Left ventricle myocardium superior (tissue), 1 donor: ENCODE data around the gene ZNF132. TPM values are rescaled to one million over a fixed set of nuclear protein-coding genes. Genes with fewer than 3 reads are reported as not detected.
"Not testable (repeated sequence)": the region's sequence is repeated elsewhere in the genome, so short reads cannot be mapped to it uniquely, and the experiment has no call there.

ENCODE experiments used
- ATAC-seq: fragments of 200-7000 bp; cut with Tn5 transposase; one replicate; pipeline ENCODE4 v1.9.1; 2020; ENCODE audit warnings: mild to moderate bottlenecking, moderate library complexity
- DNase-seq: peaks from one replicate; pipeline ENCODE4 v3.0.0-alpha.2; 2020
- intact Hi-C: fragments of 100-400 bp; cut with micrococcal nuclease; formaldehyde crosslinking; loops from one replicate; pipeline ENCODE4 v1.11.0; 2022
- long read RNA-seq: library from polyadenylated mRNA; unstranded; transcript quantifications from one replicate; pipeline ENCODE4 v2.0.0, GENCODE V29; 2021
- total RNA-seq: library from RNA; stranded (reverse); fragmentation: NEBNext Ultra II Directional; extraction: Animal tissue kit (Norgen Biotek cat#: 25700); gene quantifications from one replicate; pipeline ENCODE4 v1.2.1, GENCODE V29; 2021
- donor health status: DM: no; HTN: yes; CAD: no; lungs with severe emphysema.

ZNF132 gene
- total RNA-seq = 5.6 TPM
- long read RNA-seq, partial matches to known transcripts = 0 of 1 reads
- long read RNA-seq, other reads (novel, unspliced or antisense) = 0 of 1 reads

DNA sequence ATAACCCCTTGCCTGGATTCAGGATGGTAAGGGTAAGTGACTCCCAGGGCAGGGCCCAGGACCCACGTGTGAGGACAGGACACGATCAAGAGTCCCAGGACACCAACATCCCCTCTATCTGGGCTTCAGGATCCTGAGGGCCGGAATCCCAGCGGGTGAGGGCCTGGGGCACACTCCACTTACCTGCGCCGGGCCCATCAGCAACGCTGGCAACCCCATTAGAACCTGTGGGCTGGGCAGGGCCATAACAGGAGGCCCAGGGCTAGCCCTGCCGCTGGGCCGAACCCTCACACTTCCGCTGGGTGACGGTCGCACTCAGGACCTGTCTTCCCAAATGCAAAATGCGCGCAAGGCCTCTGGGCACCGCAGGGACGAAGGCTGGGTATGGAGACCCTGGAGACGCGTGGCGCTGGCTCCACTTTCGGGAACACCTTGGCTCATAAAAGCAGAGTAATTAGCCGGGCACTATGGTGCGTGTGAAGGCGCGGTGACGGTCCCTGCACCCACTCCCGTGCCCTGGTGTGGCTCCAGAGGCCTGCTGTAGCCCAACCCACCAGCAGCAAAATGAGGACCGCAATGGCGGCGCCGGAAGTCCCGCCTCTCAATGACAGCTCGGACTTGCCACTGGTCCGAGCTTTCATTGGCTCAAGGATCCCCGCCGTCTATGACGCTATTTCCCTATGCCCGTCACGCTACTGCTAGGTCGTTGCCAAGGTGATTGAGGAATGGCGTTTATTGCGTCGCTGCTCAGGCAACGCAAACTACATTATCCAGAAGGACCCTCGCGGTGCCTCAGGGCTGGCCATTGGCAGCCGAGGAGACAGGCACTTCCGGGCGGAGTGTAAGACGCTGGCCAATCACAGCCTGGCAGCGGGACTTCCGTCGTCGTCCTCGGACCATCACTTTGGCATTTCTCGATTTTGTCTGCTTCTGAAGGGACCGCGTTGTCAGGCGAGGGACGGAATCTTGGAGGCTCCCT, at the start of gene ZNF132:
ZNF132 (minus strand) TSS at position 578 of the 979 bp plus-strand sequence; CDS start at position 246, 332 bp downstream.
- DNase-seq (peak; percentile 96), ATAC-seq (peak; percentile 97)
- intact Hi-C loops = no loop called here

GRCh38 chr19:58484349-58484748, 44.4 kb upstream of the ZNF132 start:
- DNase-seq, ATAC-seq, intact Hi-C loops: not testable (repeated sequence)

DNA sequence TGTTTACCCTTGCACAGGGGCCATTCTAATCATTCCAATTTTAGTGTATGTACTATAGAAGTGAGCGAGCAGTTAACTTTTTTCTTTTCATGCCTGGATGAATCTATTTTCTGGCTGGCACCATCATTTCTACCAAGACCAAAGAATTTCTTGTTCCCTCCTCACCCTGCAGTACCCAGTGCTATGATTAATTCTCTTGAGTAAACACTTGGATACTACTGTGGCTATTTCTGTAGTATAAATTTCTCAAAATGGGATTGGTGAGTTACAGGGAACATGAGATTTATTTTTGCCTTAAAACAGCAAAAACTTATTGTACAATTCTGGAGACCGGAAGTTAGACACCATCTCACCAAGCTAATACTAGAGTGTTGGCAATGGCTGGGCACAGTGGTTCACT, 43.8 kb upstream of the ZNF132 start:
- no peak for ATAC-seq
- DNase-seq = no peak
- intact Hi-C loops = no loop called here

GRCh38 chr19:58482372-58482771, 42.4 kb upstream of the ZNF132 start:
- intact Hi-C loops = no loop called here
- ATAC-seq (no peak), DNase-seq (no peak)

DNA sequence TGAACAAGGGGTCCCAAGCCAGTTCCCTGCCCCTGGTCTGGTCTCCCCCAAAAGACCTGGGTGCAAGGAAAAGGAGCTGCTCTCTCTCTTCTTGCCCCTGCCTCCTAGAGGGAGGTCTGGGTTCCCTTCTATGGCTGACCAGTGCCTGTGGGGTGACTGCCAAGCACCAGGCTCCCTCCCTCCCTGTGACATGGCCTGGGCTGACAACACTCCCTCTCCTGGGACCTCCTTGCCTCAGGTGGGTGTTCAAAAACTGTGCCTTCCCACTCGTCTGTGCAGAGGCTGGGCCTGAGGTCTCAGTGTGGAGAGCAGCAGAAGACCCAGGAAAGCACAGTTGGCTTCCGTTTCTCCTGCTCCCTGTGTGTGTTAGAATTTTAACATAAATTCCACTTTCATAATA, 40.9 kb upstream of the ZNF132 start:
- no peak for DNase-seq
- intact Hi-C loops = no loop called here
- ATAC-seq = no peak

DNA sequence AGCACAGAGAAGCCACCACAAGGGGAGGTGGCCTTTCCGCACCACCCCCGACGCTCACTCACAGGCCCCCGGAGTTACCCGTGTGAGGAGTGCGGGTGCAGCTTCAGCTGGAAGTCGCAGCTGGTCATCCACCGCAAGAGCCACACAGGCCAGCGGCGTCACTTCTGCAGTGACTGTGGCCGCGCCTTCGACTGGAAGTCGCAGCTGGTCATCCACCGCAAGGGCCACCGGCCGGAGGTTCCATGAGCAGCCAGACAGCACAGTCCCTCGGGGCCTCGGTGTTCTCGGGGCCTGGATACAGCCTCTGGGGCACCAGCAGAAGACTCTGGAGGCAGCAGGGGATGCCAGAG, 40.5 kb upstream of the ZNF132 start:
- intact Hi-C loops = no loop called here
- DNase-seq (no peak), ATAC-seq (no peak)

DNA sequence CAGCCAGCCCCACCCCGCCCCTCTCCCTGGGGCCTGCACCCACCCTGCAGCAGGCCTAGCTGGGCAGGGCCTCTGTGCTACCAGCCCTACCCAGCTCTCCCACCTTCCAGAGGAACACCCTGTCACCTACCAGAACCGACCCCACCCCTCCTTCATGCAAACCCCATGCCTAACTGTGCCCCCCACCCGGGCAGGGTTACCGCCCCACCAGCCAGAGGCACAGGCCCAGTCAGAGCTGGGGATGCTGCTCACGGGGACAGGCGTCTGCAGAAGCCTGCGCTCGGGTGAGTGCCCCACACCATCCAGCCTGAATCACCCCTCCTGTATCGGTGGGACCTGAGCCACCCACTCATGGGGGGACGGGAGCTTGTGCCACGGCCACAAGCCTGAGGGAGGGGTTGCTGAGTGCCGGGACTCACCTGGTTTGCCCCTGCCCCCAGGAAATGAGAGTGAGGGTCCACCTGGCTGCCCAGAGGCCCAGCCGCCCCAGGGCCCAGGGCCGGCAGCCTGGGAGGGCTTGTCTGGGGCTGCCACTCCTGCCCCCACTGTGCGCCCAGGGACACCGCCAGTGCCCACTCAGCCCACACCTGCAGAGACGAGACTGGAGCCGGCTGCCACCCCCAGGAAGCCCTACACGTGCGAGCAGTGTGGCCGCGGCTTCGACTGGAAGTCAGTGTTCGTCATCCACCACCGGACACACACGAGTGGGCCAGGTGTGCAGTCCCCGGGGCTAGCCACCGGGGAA, 40.0 kb upstream of the ZNF132 start:
- ATAC-seq = no peak

DNA sequence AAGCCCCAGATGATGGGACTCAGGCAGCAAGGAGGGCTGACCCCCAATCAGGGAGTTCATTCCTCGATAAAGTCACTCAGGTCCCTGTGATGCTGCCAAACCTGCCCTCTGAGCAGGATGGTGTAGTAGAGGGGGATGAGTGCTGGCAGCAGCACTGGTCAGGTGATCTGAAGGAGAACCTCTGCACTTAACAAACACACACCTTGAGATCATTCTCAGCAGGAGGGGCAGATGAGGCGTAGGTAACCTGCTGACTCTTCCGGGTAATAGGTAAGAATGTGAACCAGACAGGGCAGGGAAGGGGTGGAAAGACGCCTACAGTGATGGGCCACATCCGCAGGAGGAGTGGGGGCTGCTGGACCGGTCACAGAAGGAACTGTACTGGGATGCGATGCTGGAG, 39.4 kb upstream of the ZNF132 start:
- ATAC-seq (no peak), DNase-seq (no peak)
- intact Hi-C loops = no loop called here

More for the DNA sequence above, 40.0 kb upstream of the ZNF132 start:
- no peak for DNase-seq
- intact Hi-C loops = no loop called here

- DNase-seq = no peak
- no peak for ATAC-seq
- intact Hi-C loops = no loop called here
Observed at GRCh38 chr19:58477871-58478270, 37.9 kb upstream of the ZNF132 start.

GRCh38 chr19:58477130-58477529, 37.2 kb upstream of the ZNF132 start:
- intact Hi-C loops = no loop called here
- ATAC-seq (no peak), DNase-seq (no peak)

- DNase-seq = no peak
- intact Hi-C loops = no loop called here
Observed at GRCh38 chr19:58476498-58477015, 36.6 kb upstream of the ZNF132 start.

GRCh38 chr19:58475714-58476497, 36.0 kb upstream of the ZNF132 start, which contains the start of gene ZNF446:
ZNF446 (plus strand) TSS chr19:58476352; CDS start chr19:58477219, 867 bp downstream.
- DNase-seq (peak; percentile 96), ATAC-seq (peak; percentile 93)
- intact Hi-C loops = no loop called here

More at GRCh38 chr19:58476498-58477015, 36.6 kb upstream of the ZNF132 start:
- ATAC-seq = peak; percentile 1

DNA sequence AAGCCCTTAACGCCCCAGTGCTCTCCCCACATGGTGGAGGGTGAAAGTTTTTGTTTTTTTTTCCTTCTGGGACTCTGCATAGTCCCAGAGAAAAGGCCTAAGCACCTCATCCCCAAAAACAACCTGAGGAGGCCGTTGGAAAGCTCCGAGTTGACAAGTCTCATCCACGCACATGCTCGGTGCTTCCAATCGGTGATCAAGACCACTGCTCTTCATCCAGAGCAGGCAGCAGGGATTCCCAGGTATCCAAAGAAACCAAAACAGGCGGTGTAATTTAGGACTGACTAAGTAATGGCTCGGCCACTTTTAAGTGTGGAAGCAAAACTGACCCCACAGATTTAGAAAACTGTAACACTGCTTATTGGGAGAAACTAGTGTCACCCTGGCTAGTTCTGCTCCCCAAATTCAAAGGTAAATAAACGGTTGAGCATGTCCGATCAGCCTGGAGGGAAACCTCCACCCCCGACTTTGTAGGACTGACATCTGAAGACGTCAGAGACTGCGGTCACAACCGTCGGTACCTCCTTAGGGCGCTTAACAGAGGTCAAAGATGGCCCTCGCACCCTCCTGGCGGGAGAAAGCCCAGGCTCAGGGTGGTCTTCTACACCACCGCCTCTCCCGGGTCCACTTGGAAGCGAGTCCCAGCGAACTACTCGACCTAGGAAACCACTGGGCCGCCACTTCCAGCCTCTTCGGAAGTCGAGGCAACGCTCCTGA, 35.2 kb upstream of the ZNF132 start:
- ATAC-seq = no peak
- intact Hi-C loops = no loop called here
- DNase-seq = no peak

- ATAC-seq = no peak
Observed at GRCh38 chr19:58474291-58474996, 34.5 kb upstream of the ZNF132 start.

DNA sequence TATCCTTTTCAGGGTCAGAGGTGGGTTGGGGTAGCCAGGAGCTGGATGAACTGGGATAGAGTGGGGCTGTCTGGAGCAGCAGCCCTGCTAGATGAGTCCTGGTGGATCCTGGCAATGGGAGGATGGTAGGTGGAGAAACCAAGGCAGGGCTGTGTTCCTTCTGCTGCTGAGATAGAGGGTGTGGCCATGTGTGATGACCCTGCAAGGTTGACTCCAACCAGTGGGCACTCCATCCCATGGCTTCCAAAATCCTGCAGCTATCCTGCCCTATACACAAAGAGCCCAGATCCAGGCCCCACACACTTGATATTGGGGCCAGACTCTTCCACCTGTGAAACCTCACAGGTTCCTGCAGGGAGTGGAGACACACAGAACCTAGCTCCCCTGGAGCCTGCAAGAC, 33.8 kb upstream of the ZNF132 start:
- intact Hi-C loops = no loop called here
- no peak for DNase-seq

More at GRCh38 chr19:58474291-58474996, 34.5 kb upstream of the ZNF132 start:
- intact Hi-C loops = no loop called here
- no peak for DNase-seq

GRCh38 chr19:58471736-58472135, 31.8 kb upstream of the ZNF132 start:
- DNase-seq = no peak
- ATAC-seq = no peak
- intact Hi-C loops = no loop called here

More for the DNA sequence above, 33.8 kb upstream of the ZNF132 start:
- ATAC-seq = no peak

- ATAC-seq, DNase-seq, intact Hi-C loops: not testable (repeated sequence)
Observed at GRCh38 chr19:58470837-58471543, 31.0 kb upstream of the ZNF132 start.
